ENCODE results near the gene KCTD14.
"Not testable (repeated sequence)": the region's sequence is repeated elsewhere in the genome, so short reads cannot be mapped to it uniquely, and the experiment has no call there.

Gene KCTD14

GRCh38 chr11:78061088-78061920 lies 38.2 kb upstream of the KCTD14 start:
- CTCF ChIA-PET = interaction anchor here (1.0 to 1.7 kb wide), 2 partner anchors 14 to 15 kb away, joined by 4 to 9 read pairs; no protein-coding TSS in a partner anchor
- POLR2A ChIA-PET = interaction anchor here (0.7 kb wide), 1 partner anchor 15 kb away, joined by 3 read pairs; no protein-coding TSS in a partner anchor
- no peak for DNase-seq (ENCODE audit: low read depth, low spot score)
- no peak overlapping the region for H3K4me3 ChIP-seq (ENCODE audit: low read depth, low read length)
- no peak for TF ChIP-seq CTCF (IDR thresholded peaks at IDR 0.05; ENCODE audit: insufficient read depth, low read length, missing control alignments)

- no peak overlapping the region for H3K4me3 ChIP-seq (ENCODE audit: low read depth, low read length)
- ChIA-PET CTCF (interaction anchor here (1.0 to 1.7 kb wide), 2 partner anchors 13 to 15 kb away, joined by 4 to 9 read pairs; no protein-coding TSS in a partner anchor), POLR2A (interaction anchor here (0.7 kb wide), 1 partner anchor 15 kb away, joined by 3 read pairs; no protein-coding TSS in a partner anchor)
- no peak for TF ChIP-seq CTCF (IDR thresholded peaks at IDR 0.05; ENCODE audit: insufficient read depth, low read length, missing control alignments)
- DNase-seq (ENCODE audit: low read depth, low spot score) = no peak
Observed at GRCh38 chr11:78060533-78060932, 37.5 kb upstream of the KCTD14 start.

GRCh38 chr11:78059749-78060328 lies 36.8 kb upstream of the KCTD14 start:
- POLR2A ChIA-PET; DNase-seq (ENCODE audit: low read depth, low spot score); CTCF ChIA-PET; H3K4me3 ChIP-seq (ENCODE audit: low read depth, low read length): not testable (repeated sequence)

GRCh38 chr11:78057462-78058055 lies 34.5 kb upstream of the KCTD14 start:
- no peak for DNase-seq (ENCODE audit: low read depth, low spot score)
- CTCF ChIA-PET = interaction anchor here (0.7 kb wide), 1 partner anchor 11 kb away, joined by 4 read pairs; no protein-coding TSS in a partner anchor
- POLR2A ChIA-PET = interaction anchor here (0.7 kb wide), 1 partner anchor 16 kb away, joined by 3 read pairs; no protein-coding TSS in a partner anchor
- no peak for TF ChIP-seq CTCF (IDR thresholded peaks at IDR 0.05; ENCODE audit: insufficient read depth, low read length, missing control alignments)
- no peak overlapping the region for H3K4me3 ChIP-seq (ENCODE audit: low read depth, low read length)

- TF ChIP-seq CTCF (IDR thresholded peaks at IDR 0.05; ENCODE audit: insufficient read depth, low read length, missing control alignments) = no peak
- DNase-seq (ENCODE audit: low read depth, low spot score) = no peak
- H3K4me3 ChIP-seq (ENCODE audit: low read depth, low read length) = no peak overlapping the region
- CTCF ChIA-PET = interaction anchor here (3.3 kb wide), 1 partner anchor 10 kb away, joined by 26 read pairs; no protein-coding TSS in a partner anchor
- POLR2A ChIA-PET = no interaction called here
Observed at GRCh38 chr11:78056093-78056492, 33.0 kb upstream of the KCTD14 start.

- no peak for DNase-seq (ENCODE audit: low read depth, low spot score)
- no peak for TF ChIP-seq CTCF (IDR thresholded peaks at IDR 0.05; ENCODE audit: insufficient read depth, low read length, missing control alignments)
- CTCF ChIA-PET = interaction anchor here (1.1 to 3.3 kb wide), 2 partner anchors 9 to 509 kb away, joined by 3 to 26 read pairs; no protein-coding TSS in a partner anchor
- no peak overlapping the region for H3K4me3 ChIP-seq (ENCODE audit: low read depth, low read length)
- POLR2A ChIA-PET = no interaction called here
Observed at GRCh38 chr11:78054971-78055370, 31.9 kb upstream of the KCTD14 start.

All from AG04449 (cell line).